HepG2 (cell line): ENCODE results near the gene CAPN8. TPM values are rescaled to one million over a fixed set of nuclear protein-coding genes. Genes with fewer than 3 reads are reported as not detected.

ENCODE experiments used
- ATAC-seq: fragments of 200-7000 bp; cut with Tn5 transposase; 3 replicates; pipeline ENCODE4 v1.9.1; 2020; ENCODE audit warnings: mild to moderate bottlenecking, moderate library complexity
- BruUV-seq: library from RNA; stranded (reverse); fragments of 400-500 nt; replicated peaks from 2 replicates; lab custom pipeline; 2021; lab: Mats Ljungman, UMichigan
- CTCF ChIA-PET: fragments of 300-600 bp; formaldehyde crosslinking; extraction: SDS; loops from one replicate; lab custom pipeline; 2021; ENCODE audit warnings: low total read pairs, inconsistent platforms, low intra/inter-chr PET ratio; lab: Yijun Ruan, JAX
- POLR2A ChIA-PET: fragments of 350-600 bp; sonication (Branson Sonifier 250); formaldehyde crosslinking; loops from one replicate; lab custom pipeline; 2020; ENCODE audit warnings: antibody characterized with exemption, inconsistent platforms; lab: Yijun Ruan, JAX
- DNase-seq: peaks from one replicate; pipeline ENCODE4 v3.0.0-alpha.2; 2015; ENCODE audit warnings: low spot score
- FAIRE-seq: peaks from 3 replicates; lab custom pipeline; 2011; peaks lifted over from hg19 to GRCh38; lab: Jason Lieb, UNC
- H2AFZ ChIP-seq: one replicate; pipeline ENCODE4 v1.6.1; 2011; ENCODE audit warnings: low read length, inconsistent platforms
- H3K27ac ChIP-seq: fragments of 300-600 bp; 3 replicates; pipeline ENCODE4 v1.8.0; 2011; ENCODE audit warnings: mixed run types, mild to moderate bottlenecking, mixed read lengths, low read length, inconsistent platforms; ENCODE audit not compliant: insufficient read depth; ENCODE audit errors: extremely low read length
- H3K27me3 ChIP-seq, 2 experiments: fragments of 200-600 bp in 1 of 2; 2 replicates in 1 of 2; 3 replicates in 1 of 2; pipeline versions ENCODE4 v1.6.0 to v1.8.0; 2011; ENCODE audit warnings: low read length in 2 of 2, mild to moderate bottlenecking in 2 of 2, moderate library complexity in 2 of 2, inconsistent platforms in 1 of 2; ENCODE audit not compliant: insufficient read depth in 2 of 2, control insufficient read depth in 1 of 2
- H3K36me3 ChIP-seq, 2 experiments: fragments of 200-600 bp in 1 of 2; replicated peaks in 1 of 2; 2 replicates in 1 of 2; 3 replicates in 1 of 2; pipeline versions ENCODE4 v1.5.1 to v1.8.0; 2011; ENCODE audit warnings: low read length in 2 of 2, inconsistent platforms in 1 of 2; ENCODE audit not compliant: insufficient read depth in 2 of 2, control insufficient read depth in 1 of 2
- H3K4me1 ChIP-seq: 2 replicates; pipeline ENCODE4 v1.5.1; 2012; ENCODE audit warnings: low read length, inconsistent platforms; ENCODE audit not compliant: insufficient read depth
- H3K4me2 ChIP-seq: 2 replicates; pipeline ENCODE4 v1.6.0; 2011; ENCODE audit warnings: low read depth, low read length, inconsistent platforms
- H3K4me3 ChIP-seq, 3 experiments: fragments of 200-600 bp in 1 of 3; sonication (generic), shearing (Covaris generic) in 1 of 3; replicated peaks in 1 of 3; 2 replicates each; pipeline ENCODE4 v1.5.1; 2011 to 2016; ENCODE audit warnings: low read length in 3 of 3, inconsistent platforms in 2 of 3, low read depth in 2 of 3, mild to moderate bottlenecking in 2 of 3, control low read depth in 1 of 3, mixed read lengths in 1 of 3; ENCODE audit not compliant: insufficient read depth in 1 of 3
- H3K79me2 ChIP-seq: one replicate; pipeline ENCODE4 v1.6.1; 2011; ENCODE audit warnings: low read length, inconsistent platforms; ENCODE audit not compliant: insufficient read depth
- H3K9ac ChIP-seq: 2 replicates; pipeline ENCODE4 v1.6.0; 2011; ENCODE audit warnings: mild to moderate bottlenecking, low read depth, low read length, inconsistent platforms; ENCODE audit not compliant: insufficient read depth
- H3K9me3 ChIP-seq: 2 replicates; pipeline ENCODE4 v1.5.1; 2012; ENCODE audit warnings: mild to moderate bottlenecking, low read length
- H4K20me1 ChIP-seq: 2 replicates; pipeline ENCODE4 v1.6.0; 2011; ENCODE audit warnings: inconsistent platforms, mild to moderate bottlenecking, low read length, moderate library complexity; ENCODE audit not compliant: insufficient read depth
- E2F1 ChIP-seq: sonication (generic); formaldehyde crosslinking; IDR thresholded peaks from 2 replicates; pipeline ENCODE4 v1.5.0; 2020; ENCODE audit warnings: missing genetic modification reagents
- KDM1A ChIP-seq: IDR thresholded peaks from 2 replicates; pipeline ENCODE4 v1.6.1; 2016; ENCODE audit warnings: missing compliant biosample characterization
- KDM5B ChIP-seq: sonication (generic); formaldehyde crosslinking; IDR thresholded peaks from 2 replicates; pipeline ENCODE4 v1.4.0; 2020; ENCODE audit warnings: missing genetic modification reagents, mild to moderate bottlenecking, borderline replicate concordance
- MAX ChIP-seq: IDR thresholded peaks from 2 replicates; pipeline ENCODE4 v1.6.1; 2012; ENCODE audit warnings: inconsistent platforms
- PAX8 ChIP-seq: sonication (generic); formaldehyde crosslinking; IDR thresholded peaks from 2 replicates; pipeline ENCODE4 v1.8.0; 2022; ENCODE audit warnings: mild to moderate bottlenecking, missing genetic modification reagents, borderline replicate concordance
- RBM22 ChIP-seq: fragments of 200-400 bp; formaldehyde crosslinking; optimal IDR thresholded peaks from 2 replicates; pipeline ENCODE3; 2017; ENCODE audit warnings: mild to moderate bottlenecking, low read length, moderate library complexity
- WGBS: methylation state at CpG from one replicate; pipeline ENCODE4 v1.1.6; 2017; ENCODE audit warnings: low lambda C conversion rate; 5-methylcytosine and 5-hydroxymethylcytosine counted together
- in situ Hi-C: cut with HindIII; loops from 2 replicates; pipeline ENCODE4 v1.10.0; 2017; ENCODE audit warnings: low pct_unique_long_range_greater_than_20kb; ENCODE audit not compliant: extremely low pct_ligation_motif_present
- intact Hi-C: fragments of 100-400 bp; cut with micrococcal nuclease; formaldehyde crosslinking; loops from one replicate; pipeline ENCODE4 v1.10.0; 2022; ENCODE audit not compliant: unreplicated experiment
- polyA plus RNA-seq, 8 experiments: library from polyadenylated mRNA; depleted of rRNA in 3 of 8; stranded (reverse) in 7 of 8; unstranded in 1 of 8; fragments of >200 nt; fragmentation: Illumina TruSeq in 4 of 8; extraction: Trizol in 4 of 8; gene quantifications; 2 replicates each; pipeline versions ENCODE4 v1.2.1 to v1.2.3, GENCODE V29; 2011 to 2016; ENCODE audit warnings: low read depth in 4 of 8, missing spikeins in 1 of 8, mixed read lengths in 1 of 8; ENCODE audit not compliant: insufficient read depth in 1 of 8
- total RNA-seq, 5 experiments: library from RNA; depleted of rRNA; stranded (reverse); fragments of >200 nt; fragmentation: Illumina TruSeq; extraction: Trizol; gene quantifications; 2 replicates each; pipeline ENCODE4 v1.2.3, GENCODE V29; 2016; ENCODE audit warnings: low read depth in 1 of 5

CAPN8 gene
- total and polyA plus RNA-seq, 2 of the 13 experiments (the other 11 are each of a cell fraction or from before 2014, with no cell fraction given): 0.20 to 0.25 TPM

GRCh38 chr1:223674119-223674890 is 8.8 kb upstream of the CAPN8 start:
- H3K27me3 ChIP-seq: 0 out of 5 replicates have a peak, but pooled peaks cover 0 to 2% of the 10 kb centered on the region in 2 experiments
- no peaks in the 10 kb centered on the region for H3K36me3 ChIP-seq
- ATAC-seq (no peak), FAIRE-seq (no peak), DNase-seq (no peak)
- H3K4me2 ChIP-seq: no peak overlapping the region
- in situ Hi-C loops (no loop called here), intact Hi-C loops (no loop called here)
- CTCF ChIA-PET: no interaction called here
- no peaks in the 10 kb centered on the region for H3K4me1 ChIP-seq
- WGBS: 0% methylated on average over 5 of the region's 5 CpGs
- no peaks in the 10 kb centered on the region for H4K20me1 ChIP-seq
- TF ChIP-seq RBM22 (no peak), PAX8 (CRISPR knock-in tag) (no peak), KDM5B (no peak), E2F1 (no peak), MAX (no peak), KDM1A (CRISPR knock-in tag) (no peak)
- no peak overlapping the region for H3K9ac ChIP-seq
- no peak overlapping the region for H3K4me3 ChIP-seq
- no peak overlapping the region for H3K27ac ChIP-seq
- H2AFZ ChIP-seq: no peak overlapping the region
- BruUV-seq: no TSS peak
- POLR2A ChIA-PET: no interaction called here
- H3K79me2 ChIP-seq: no peaks in the 10 kb centered on the region
- H3K9me3 ChIP-seq: peaks cover 6% of the 10 kb centered on the region; the same call in 1 of the 2 replicates
